ENCODE results near the gene C1QTNF9. TPM values are rescaled to one million over a fixed set of nuclear protein-coding genes. Genes with fewer than 3 reads are reported as not detected.
"Not testable (repeated sequence)": the region's sequence is repeated elsewhere in the genome, so short reads cannot be mapped to it uniquely, and the experiment has no call there.

Gene C1QTNF9
- total RNA-seq, 1 donor from 2014 or later = not detected

- DNase-seq (ENCODE audit: low read depth in 2 of 2) = no peak
Observed at GRCh38 chr13:24281188-24282008, 28.0 kb upstream of the C1QTNF9 start.

- no peak for DNase-seq (ENCODE audit: low read depth in 2 of 2)
Observed at GRCh38 chr13:24282256-24282655, 27.1 kb upstream of the C1QTNF9 start.

GRCh38 chr13:24284889-24285565 lies 24.4 kb upstream of the C1QTNF9 start:
- no peak for DNase-seq (ENCODE audit: low read depth in 2 of 2)

GRCh38 chr13:24286624-24287023 lies 22.8 kb upstream of the C1QTNF9 start:
- no peak for DNase-seq (ENCODE audit: low read depth in 2 of 2)

GRCh38 chr13:24287748-24288287 lies 21.6 kb upstream of the C1QTNF9 start:
- no peak for DNase-seq (ENCODE audit: low read depth in 2 of 2)

GRCh38 chr13:24288870-24289269 lies 20.5 kb upstream of the C1QTNF9 start:
- DNase-seq (ENCODE audit: low read depth in 2 of 2) = no peak

- no peak for DNase-seq (ENCODE audit: low read depth in 2 of 2)
Observed at GRCh38 chr13:24290280-24290932, 19.0 kb upstream of the C1QTNF9 start.

GRCh38 chr13:24292481-24292880 lies 16.9 kb upstream of the C1QTNF9 start:
- DNase-seq (ENCODE audit: low read depth in 2 of 2) = no peak

- no peak for DNase-seq (ENCODE audit: low read depth in 2 of 2)
Observed at GRCh38 chr13:24293746-24294145, 15.6 kb upstream of the C1QTNF9 start.

- DNase-seq (ENCODE audit: low read depth in 2 of 2) = no peak
Observed at GRCh38 chr13:24299488-24300114, 9.8 kb upstream of the C1QTNF9 start.

GRCh38 chr13:24301434-24301833 lies 7.9 kb upstream of the C1QTNF9 start:
- no peak for DNase-seq (ENCODE audit: low read depth in 2 of 2)

- no peak for DNase-seq (ENCODE audit: low read depth in 2 of 2)
Observed at GRCh38 chr13:24301911-24302310, 7.5 kb upstream of the C1QTNF9 start.

- no peak for DNase-seq (ENCODE audit: low read depth in 2 of 2)
Observed at GRCh38 chr13:24304620-24305019, 4.8 kb upstream of the C1QTNF9 start.

GRCh38 chr13:24306632-24307031 lies 2.7 kb upstream of the C1QTNF9 start:
- DNase-seq (ENCODE audit: low read depth in 2 of 2) = no peak

GRCh38 chr13:24307211-24308067 lies 1.9 kb upstream of the C1QTNF9 start:
- DNase-seq (ENCODE audit: low read depth in 2 of 2) = no peak

- DNase-seq (ENCODE audit: low read depth in 2 of 2) = no peak
Observed at GRCh38 chr13:24308068-24308445, 1.3 kb upstream of the C1QTNF9 start.

GRCh38 chr13:24308488-24309020 lies 826 bp upstream of the C1QTNF9 start:
- no peak for DNase-seq (ENCODE audit: low read depth in 2 of 2)

GRCh38 chr13:24313439-24313838 lies 4.1 kb downstream of the C1QTNF9 start:
- DNase-seq (ENCODE audit: low read depth in 2 of 2) = peak; percentile 9 to 21

GRCh38 chr13:24317835-24318234 lies 8.5 kb downstream of the C1QTNF9 start:
- not testable (repeated sequence) for DNase-seq (ENCODE audit: low read depth in 2 of 2)

- DNase-seq (ENCODE audit: low read depth in 2 of 2) = not testable (repeated sequence)
Observed at GRCh38 chr13:24318878-24319277, 9.5 kb downstream of the C1QTNF9 start.

Data from lung microvascular endothelial cell (primary cell).